ENCODE measurements around the gene GPHN.

GPHN gene

DNA sequence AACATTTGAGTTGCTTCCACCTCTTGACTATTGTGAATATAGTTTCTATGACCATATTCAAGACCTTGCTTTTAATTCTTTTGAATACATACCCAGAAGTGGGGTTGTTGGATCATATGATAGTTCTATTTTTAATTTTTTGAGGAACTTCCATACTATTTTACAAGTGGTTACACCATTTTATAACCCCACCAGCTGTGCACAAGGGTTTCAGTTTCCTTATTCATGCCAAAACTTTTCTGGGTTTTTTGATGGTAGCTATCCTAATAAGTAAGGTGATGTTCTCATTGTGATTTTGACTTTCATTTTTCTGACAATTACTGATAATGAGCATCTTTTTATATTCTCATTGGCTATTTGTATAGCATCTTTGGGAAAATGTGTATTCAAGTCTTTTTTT is 571.9 kb downstream of the GPHN start:
- TF ChIP-seq CTCF (IDR thresholded peaks at IDR 0.05): no peak

DNA sequence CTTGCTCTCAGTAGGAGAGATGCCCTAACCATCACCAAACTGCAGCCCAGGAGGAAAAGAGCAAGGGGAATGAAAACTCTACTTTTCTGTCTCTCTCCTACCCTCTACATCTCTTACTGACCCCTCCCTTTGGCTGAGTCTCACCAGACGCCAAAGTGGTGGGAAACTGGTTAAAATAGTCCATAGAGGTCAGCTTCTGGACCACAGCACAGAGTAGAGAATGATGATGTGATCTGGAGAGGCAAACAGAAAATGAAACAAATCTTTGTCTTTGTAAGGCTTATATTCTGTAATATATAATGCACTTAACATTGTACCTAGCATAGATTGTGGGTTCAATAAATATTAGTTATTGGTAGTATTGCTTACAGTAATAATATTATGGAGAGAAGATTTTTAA is 600.3 kb downstream of the GPHN start:
- TF ChIP-seq CTCF (IDR thresholded peaks at IDR 0.05): no peak

DNA sequence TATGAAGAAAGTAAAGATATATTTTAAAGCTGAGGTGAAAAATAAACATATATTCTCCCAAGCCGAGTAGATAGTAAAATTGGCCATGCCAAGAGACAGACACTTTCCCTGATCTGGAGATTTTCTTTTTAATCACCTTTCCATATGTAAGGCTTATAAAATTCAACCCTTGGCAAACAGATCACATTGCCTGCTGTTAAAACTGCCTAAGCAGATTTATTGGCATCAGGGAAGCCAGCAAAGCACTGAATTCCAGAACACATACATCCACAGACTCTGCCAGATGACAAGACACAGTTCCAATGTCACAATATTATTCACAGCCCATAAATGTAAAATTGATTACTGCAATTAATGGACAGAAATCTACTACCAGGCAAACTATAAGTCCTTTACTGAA is 603.1 kb downstream of the GPHN start:
- TF ChIP-seq CTCF (IDR thresholded peaks at IDR 0.05): no peak

GRCh38 chr14:67112344-67112743 is 604.4 kb downstream of the GPHN start:
- no peak for TF ChIP-seq CTCF (IDR thresholded peaks at IDR 0.05)

DNA sequence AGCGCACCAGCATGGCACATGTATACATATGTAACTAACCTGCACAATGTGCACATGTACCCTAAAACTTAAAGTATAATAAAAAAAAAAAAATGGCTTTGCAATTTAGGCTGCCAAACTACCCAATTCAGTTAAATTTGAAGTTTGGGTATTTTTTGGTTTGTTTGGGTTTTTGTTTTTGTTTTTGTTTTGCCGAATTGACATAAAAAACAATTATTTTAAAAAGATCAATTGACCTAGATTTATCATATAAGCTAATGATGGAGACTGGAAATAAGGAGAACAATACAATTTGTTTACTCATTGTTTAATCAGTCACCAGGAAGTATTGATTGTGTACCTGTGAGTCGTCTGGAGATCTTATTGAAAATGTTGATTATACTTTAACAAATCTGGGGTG is 619.2 kb downstream of the GPHN start:
- TF ChIP-seq CTCF (IDR thresholded peaks at IDR 0.05): no peak

DNA sequence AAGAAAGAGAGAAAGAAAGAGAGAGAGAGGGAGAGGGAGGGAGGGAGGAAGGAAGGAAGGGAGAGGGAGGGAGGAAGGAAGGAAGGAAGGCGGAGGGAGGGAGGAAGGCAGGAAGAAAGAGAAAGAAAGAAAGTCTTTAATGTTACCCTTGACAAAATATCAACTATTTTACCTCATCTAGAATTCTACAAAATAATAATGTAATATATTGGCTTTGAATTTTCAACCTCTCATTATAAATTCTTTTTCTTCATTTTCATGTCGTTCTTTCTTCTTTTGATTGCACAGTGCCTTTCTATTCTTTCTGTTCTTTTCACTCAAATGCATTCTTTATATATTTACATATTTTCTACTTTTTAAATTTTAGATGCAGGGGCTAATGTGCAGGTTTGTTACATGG is 621.8 kb downstream of the GPHN start:
- no peak for TF ChIP-seq CTCF (IDR thresholded peaks at IDR 0.05)

DNA sequence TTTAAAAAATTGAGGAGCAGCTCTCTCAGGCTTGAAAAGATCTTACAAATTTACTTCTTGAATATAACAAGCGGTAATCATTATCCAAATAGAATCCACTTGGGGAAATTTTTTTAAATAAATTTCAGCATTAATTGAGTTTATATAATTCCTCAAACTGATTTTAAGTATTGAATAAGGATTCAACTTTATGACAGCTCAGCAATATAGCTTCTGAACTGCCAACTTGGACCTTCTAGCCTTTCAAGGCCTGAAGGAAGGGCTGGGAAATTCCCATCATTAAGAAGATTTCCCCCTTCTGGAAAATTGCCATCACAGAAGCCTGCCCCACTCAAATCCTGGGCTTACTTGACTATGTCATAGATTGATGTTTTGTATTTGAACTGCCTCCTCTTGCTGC is 623.7 kb downstream of the GPHN start:
- TF ChIP-seq CTCF (IDR thresholded peaks at IDR 0.05): no peak

GRCh38 chr14:67133144-67133543 is 625.2 kb downstream of the GPHN start:
- TF ChIP-seq CTCF (IDR thresholded peaks at IDR 0.05): no peak
